Natural killer cell (primary cell): ENCODE results near the gene KIF3A. TPM values are rescaled to one million over a fixed set of nuclear protein-coding genes. Genes with fewer than 3 reads are reported as not detected.

Experiments used
- ATAC-seq, 3 donors: fragments of 150-1000 bp in 2 of 3; fragments of 200-7000 bp in 1 of 3; cut with Tn5 transposase; 1 replicate in 1 of 3; 2 replicates in 2 of 3; pipeline ENCODE4 v1.10.0; 2021; ENCODE audit warnings: mild to moderate bottlenecking in 2 of 3, moderate library complexity in 2 of 3
- DNase-seq, 2 donors: peaks; one replicate each; pipeline versions ENCODE4 v3.0.0 to v3.0.0-alpha.2; 2013 to 2021; ENCODE audit warnings: mixed read lengths in 1 of 2
- H3K27ac ChIP-seq: one replicate; pipeline ENCODE4 v1.5.1; 2013; ENCODE audit warnings: mild to moderate bottlenecking, low read length
- H3K27me3 ChIP-seq: one replicate; pipeline ENCODE4 v1.6.1; 2013; ENCODE audit warnings: low read length; ENCODE audit not compliant: control insufficient read depth, insufficient read depth
- H3K36me3 ChIP-seq: one replicate; pipeline ENCODE4 v1.6.1; 2013; ENCODE audit warnings: low read length; ENCODE audit not compliant: control insufficient read depth, insufficient read depth
- H3K4me1 ChIP-seq: one replicate; pipeline ENCODE4 v1.6.1; 2013; ENCODE audit warnings: low read length; ENCODE audit not compliant: control insufficient read depth, insufficient read depth
- H3K4me3 ChIP-seq: one replicate; pipeline ENCODE4 v1.5.1; 2013; ENCODE audit warnings: low read length
- H3K9me3 ChIP-seq: one replicate; pipeline ENCODE4 v1.6.1; 2013; ENCODE audit warnings: low read length; ENCODE audit not compliant: control insufficient read depth, insufficient read depth
- H3K27ac Mint-ChIP-seq, 2 donors: one replicate each; pipeline ENCODE4 v1.8.0; 2022; ENCODE audit warnings: mild to moderate bottlenecking in 2 of 2, mixed read lengths in 2 of 2, moderate library complexity in 1 of 2
- H3K27me3 Mint-ChIP-seq, 2 donors: one replicate each; pipeline ENCODE4 v1.8.0; 2022; ENCODE audit warnings: low read depth in 2 of 2, mixed read lengths in 2 of 2
- H3K36me3 Mint-ChIP-seq: one replicate; pipeline ENCODE4 v1.8.0; 2022; ENCODE audit warnings: mixed read lengths
- H3K4me1 Mint-ChIP-seq, 2 donors: one replicate each; pipeline ENCODE4 v1.8.0; 2022; ENCODE audit warnings: mixed read lengths in 2 of 2
- H3K4me3 Mint-ChIP-seq: one replicate; pipeline ENCODE4 v1.8.0; 2022; ENCODE audit warnings: mild to moderate bottlenecking, moderate library complexity, mixed read lengths
- H3K9me3 Mint-ChIP-seq, 2 donors: one replicate each; pipeline ENCODE4 v1.8.0; 2022; ENCODE audit warnings: mixed read lengths in 2 of 2
- CTCF ChIP-seq: fragments of 200-600 bp; IDR thresholded peaks from one replicate; pipeline ENCODE4 v1.8.0; 2022; ENCODE audit warnings: antibody characterized with exemption
- WGBS: methylation state at CpG from one replicate; pipeline ENCODE4 v1.1.7; 2013; ENCODE audit warnings: missing lambda C conversion rate; ENCODE audit not compliant: insufficient coverage; 5-methylcytosine and 5-hydroxymethylcytosine counted together
- intact Hi-C: fragments of 100-400 bp; cut with micrococcal nuclease; formaldehyde crosslinking; loops from one replicate; pipeline ENCODE4 v1.14.2; 2022
- total RNA-seq, 4 donors: library from RNA; stranded (reverse); fragments of 120-200 nt in 1 of 4; gene quantifications; one replicate each; pipeline versions ENCODE4 v1.2.3 to v1.2.4, GENCODE V29; 2013 to 2022

Gene KIF3A
- total RNA-seq, 3 donors from 2014 or later (not counting 1 experiment from before 2014, with no cell fraction given): 13.6 to 19.2 (median 18.6) TPM

GRCh38 chr5:132746592-132746953 is 9.2 kb upstream of the KIF3A start:
- H3K27me3 ChIP-seq: peaks cover 28% of the 10 kb centered on the region
- WGBS: 29% methylated on average over 1 of the region's 3 CpGs
- Mint-ChIP-seq H3K4me3 (peak overlapping the region; percentile 82), H3K4me1 (no peaks in the 10 kb centered on the region), H3K27me3 (peaks cover 35 to 39% of the 10 kb centered on the region in 2 donors), H3K36me3 (no peaks in the 10 kb centered on the region), H3K9me3 (no peaks in the 10 kb centered on the region), H3K27ac (no peak overlapping the region)
- H3K36me3 ChIP-seq: no peaks in the 10 kb centered on the region
- TF ChIP-seq CTCF: no peak
- no peak for ATAC-seq
- intact Hi-C loops: no loop called here
- H3K27ac ChIP-seq: no peak overlapping the region
- peak overlapping the region; percentile 3 for H3K4me3 ChIP-seq
- H3K4me1 ChIP-seq: peaks cover 9% of the 10 kb centered on the region
- DNase-seq: no peak
- H3K9me3 ChIP-seq: no peaks in the 10 kb centered on the region

- no peak overlapping the region for H3K27ac ChIP-seq
- 86% methylated on average over 1 of the region's 2 CpGs for WGBS
- no peak overlapping the region for H3K4me3 ChIP-seq
- H3K9me3 ChIP-seq: no peaks in the 10 kb centered on the region
- intact Hi-C loops: no loop called here
- Mint-ChIP-seq H3K27me3 (peaks cover 44 to 45% of the 10 kb centered on the region in 2 donors), H3K4me3 (no peak overlapping the region), H3K36me3 (no peaks in the 10 kb centered on the region), H3K27ac (no peak overlapping the region), H3K9me3 (no peaks in the 10 kb centered on the region), H3K4me1 (no peaks in the 10 kb centered on the region)
- ATAC-seq (no peak), DNase-seq (no peak)
- peaks cover 29% of the 10 kb centered on the region for H3K27me3 ChIP-seq
- H3K36me3 ChIP-seq: no peaks in the 10 kb centered on the region
- peaks cover 9% of the 10 kb centered on the region for H3K4me1 ChIP-seq
- no peak for TF ChIP-seq CTCF
Observed at GRCh38 chr5:132744659-132745058, 7.3 kb upstream of the KIF3A start.

GRCh38 chr5:132742626-132743025 is 5.3 kb upstream of the KIF3A start:
- no peaks in the 10 kb centered on the region for H3K36me3 Mint-ChIP-seq
- no peak overlapping the region for H3K27ac ChIP-seq
- TF ChIP-seq CTCF: no peak
- 100% methylated on average over 4 of the region's 5 CpGs for WGBS
- H3K4me1 ChIP-seq: peaks cover 11% of the 10 kb centered on the region
- H3K9me3 Mint-ChIP-seq: no peaks in the 10 kb centered on the region
- H3K4me1 Mint-ChIP-seq: peaks cover 7 to 9% of the 10 kb centered on the region in 2 donors
- H3K27ac Mint-ChIP-seq: no peak overlapping the region
- DNase-seq (no peak), ATAC-seq (no peak)
- no peak overlapping the region for H3K4me3 ChIP-seq
- H3K27me3 ChIP-seq: peaks cover 33% of the 10 kb centered on the region
- no peaks in the 10 kb centered on the region for H3K36me3 ChIP-seq
- no peak overlapping the region for H3K4me3 Mint-ChIP-seq
- peaks cover 41 to 54% of the 10 kb centered on the region in 2 donors for H3K27me3 Mint-ChIP-seq
- intact Hi-C loops: no loop called here
- H3K9me3 ChIP-seq: no peaks in the 10 kb centered on the region

- 100% methylated on average over 2 of the region's 2 CpGs for WGBS
- no peak overlapping the region for H3K27ac Mint-ChIP-seq
- DNase-seq: no peak
- Histone ChIP-seq H3K27me3 (peaks cover 31% of the 10 kb centered on the region), H3K4me3 (no peak overlapping the region), H3K9me3 (no peaks in the 10 kb centered on the region), H3K36me3 (no peaks in the 10 kb centered on the region), H3K4me1 (peaks cover 11% of the 10 kb centered on the region), H3K27ac (no peak overlapping the region)
- ATAC-seq: no peak
- no peaks in the 10 kb centered on the region for H3K36me3 Mint-ChIP-seq
- peaks cover 11 to 12% of the 10 kb centered on the region in 2 donors for H3K4me1 Mint-ChIP-seq
- H3K9me3 Mint-ChIP-seq: no peaks in the 10 kb centered on the region
- H3K4me3 Mint-ChIP-seq: no peak overlapping the region
- peaks cover 41 to 54% of the 10 kb centered on the region in 2 donors for H3K27me3 Mint-ChIP-seq
- intact Hi-C loops: no loop called here
- TF ChIP-seq CTCF: no peak
Observed at GRCh38 chr5:132742158-132742557, 4.8 kb upstream of the KIF3A start.
